Skeletal muscle cell (primary cell): ENCODE data around the gene KIAA1328.

Source experiments
- DNase-seq: peaks from one replicate; pipeline ENCODE4 v3.0.0-alpha.2; 2010; ENCODE audit warnings: low read depth
- H3K4me3 ChIP-seq: 2 replicates; pipeline ENCODE4 v1.5.1; 2011; ENCODE audit warnings: low read depth, mild to moderate bottlenecking, control low read depth, low read length, moderate library complexity

Gene KIAA1328

GRCh38 chr18:37238282-37239108 is 409.6 kb downstream of the KIAA1328 start:
- H3K4me3 ChIP-seq = no peak overlapping the region
- DNase-seq = no peak

DNA sequence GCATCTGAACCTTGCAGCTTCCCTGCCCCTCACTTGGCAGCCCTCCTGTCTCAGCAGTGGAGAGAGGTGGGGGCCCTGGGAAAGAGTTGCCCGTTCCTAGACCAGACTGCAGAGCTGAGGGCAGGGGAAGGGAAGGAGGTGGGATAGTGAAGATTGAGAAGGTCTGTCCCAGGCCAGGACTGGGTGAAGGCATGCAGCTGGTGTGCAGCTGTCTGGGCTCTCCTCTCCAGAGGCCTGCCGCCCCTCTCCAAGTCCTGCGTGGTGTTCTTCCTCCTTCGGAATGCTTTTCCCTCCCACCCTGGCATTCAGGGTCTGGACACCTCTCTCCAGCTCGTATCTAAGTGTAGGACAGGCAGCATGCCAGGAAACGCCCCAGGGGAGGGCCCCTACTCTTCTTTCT is 413.2 kb downstream of the KIAA1328 start:
- no peak overlapping the region for H3K4me3 ChIP-seq
- DNase-seq = no peak

GRCh38 chr18:37242826-37243560 is 414.1 kb downstream of the KIAA1328 start:
- DNase-seq = no peak
- no peak overlapping the region for H3K4me3 ChIP-seq

- DNase-seq = no peak
- peak overlapping the region; percentile 5 for H3K4me3 ChIP-seq
Measured at GRCh38 chr18:37243741-37244140, 414.8 kb downstream of the KIAA1328 start.

GRCh38 chr18:37244618-37245017 is 415.7 kb downstream of the KIAA1328 start:
- no peak for DNase-seq

DNA sequence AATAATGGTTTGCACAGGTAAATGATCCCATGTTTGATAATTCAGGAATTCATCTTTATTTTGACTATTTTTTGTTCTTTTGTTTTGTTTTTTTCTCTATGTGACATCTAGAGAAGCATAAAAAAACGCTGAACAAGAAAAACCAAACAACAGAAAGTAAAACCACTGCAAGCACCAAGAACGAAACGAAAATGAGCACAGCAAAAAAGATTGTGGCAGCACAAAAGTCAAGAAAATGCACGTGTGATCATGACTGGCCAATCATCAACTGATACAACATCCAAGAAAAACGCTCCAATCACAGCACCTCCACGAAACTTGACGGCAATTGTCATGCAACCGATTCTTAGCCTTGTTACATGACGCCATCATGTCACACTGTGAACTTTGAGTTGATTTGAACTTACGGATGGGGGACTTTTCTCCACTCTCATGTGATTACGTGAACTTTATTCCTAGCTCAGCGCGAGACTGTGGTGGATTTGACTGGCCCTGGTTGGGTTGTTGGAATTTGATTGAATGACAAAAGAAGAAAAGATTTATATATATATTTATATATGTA is 417.9 kb downstream of the KIAA1328 start:
- no peak for DNase-seq
- no peak overlapping the region for H3K4me3 ChIP-seq

More at GRCh38 chr18:37244618-37245017, 415.7 kb downstream of the KIAA1328 start:
- H3K4me3 ChIP-seq = no peak overlapping the region

GRCh38 chr18:37247497-37248161 is 418.7 kb downstream of the KIAA1328 start:
- no peak for DNase-seq
- H3K4me3 ChIP-seq = no peak overlapping the region

DNA sequence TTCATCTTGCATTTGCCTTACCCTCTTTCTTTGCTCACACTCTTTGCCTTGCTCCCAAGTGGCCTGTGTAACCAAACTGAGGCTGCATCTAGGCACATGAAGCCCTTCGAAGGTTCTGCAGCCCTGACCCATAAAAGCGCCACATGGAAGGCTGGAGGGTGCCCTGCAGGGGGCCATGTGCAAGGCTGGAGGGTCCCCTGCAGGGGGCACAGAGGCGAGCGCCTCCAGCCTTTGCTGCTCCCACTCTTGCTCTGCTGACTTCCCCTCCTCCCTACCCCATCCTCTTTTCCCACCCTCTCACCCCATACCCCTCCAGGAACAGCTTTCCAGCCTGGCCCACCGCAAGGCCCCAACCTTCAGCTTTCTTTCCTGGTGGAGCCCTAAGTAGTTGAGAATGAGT is 419.4 kb downstream of the KIAA1328 start:
- no peak overlapping the region for H3K4me3 ChIP-seq
- DNase-seq = no peak

GRCh38 chr18:37249171-37249886 is 420.4 kb downstream of the KIAA1328 start:
- DNase-seq = no peak
- no peak overlapping the region for H3K4me3 ChIP-seq

GRCh38 chr18:37249895-37250618 is 421.1 kb downstream of the KIAA1328 start:
- no peak overlapping the region for H3K4me3 ChIP-seq
- no peak for DNase-seq

DNA sequence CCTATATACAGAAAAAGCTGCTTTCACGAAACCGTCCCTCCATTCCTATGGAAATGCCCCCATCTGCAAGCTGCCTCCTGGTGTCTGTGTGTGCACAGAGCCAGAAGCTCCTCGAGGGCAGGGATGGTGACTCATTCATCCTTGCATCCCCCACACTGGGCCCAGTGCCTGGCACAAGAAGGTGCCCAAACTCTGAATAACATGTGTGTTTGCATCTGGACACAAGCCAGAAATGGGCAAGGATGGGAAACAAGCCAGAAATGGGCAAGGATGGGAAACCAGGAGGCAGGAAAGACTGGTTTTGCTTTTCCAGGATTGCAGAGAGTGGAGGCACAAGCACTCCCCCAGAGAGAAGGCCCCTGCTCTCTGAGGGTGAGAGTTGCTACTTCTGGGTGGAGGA is 422.8 kb downstream of the KIAA1328 start:
- no peak for DNase-seq
- no peak overlapping the region for H3K4me3 ChIP-seq

GRCh38 chr18:37252342-37252741 is 423.4 kb downstream of the KIAA1328 start:
- no peak for DNase-seq
- no peak overlapping the region for H3K4me3 ChIP-seq

GRCh38 chr18:37252854-37253393 is 424.0 kb downstream of the KIAA1328 start:
- H3K4me3 ChIP-seq = no peak overlapping the region
- DNase-seq = no peak

DNA sequence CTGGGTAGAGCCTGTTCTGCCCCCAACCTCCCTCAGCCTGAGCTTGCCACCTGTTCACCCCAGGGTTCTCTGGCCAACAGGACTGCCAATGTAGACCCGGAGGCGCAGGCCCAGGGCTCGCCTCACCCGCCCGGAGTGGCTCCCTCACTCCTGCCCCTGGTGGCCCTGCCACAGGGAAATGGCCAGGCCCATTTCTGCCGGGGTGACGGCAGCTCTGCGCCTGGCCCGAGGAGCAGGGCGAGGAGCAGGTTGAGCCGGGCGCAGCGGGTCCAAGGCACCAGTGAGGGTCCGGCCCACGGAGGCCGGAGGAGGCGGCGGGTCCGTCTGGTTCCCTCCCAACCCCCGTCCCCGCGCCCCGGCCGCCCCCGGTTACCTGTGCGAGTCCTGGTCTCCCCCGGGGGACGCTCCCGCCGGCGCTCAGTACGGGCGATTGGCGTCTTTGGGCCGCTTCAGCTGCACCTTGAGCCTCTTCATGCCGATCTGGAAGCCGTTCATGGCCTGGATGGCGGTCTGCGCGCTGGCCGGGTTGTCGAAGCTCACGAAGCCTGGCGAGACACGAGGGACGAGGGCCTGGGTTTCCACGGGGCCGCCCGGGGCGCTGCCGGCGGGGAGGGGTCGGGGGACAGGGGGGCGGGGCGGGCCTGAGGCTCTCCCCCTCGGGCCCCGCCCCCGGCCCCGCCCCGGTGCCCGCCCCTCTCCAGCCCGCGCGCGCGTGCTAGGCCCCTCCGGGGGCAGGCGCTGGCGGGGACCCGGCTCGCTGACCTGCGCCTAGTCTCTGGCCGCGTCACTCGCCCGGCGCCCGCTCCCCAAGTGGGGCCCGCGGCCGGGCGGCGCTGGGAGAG is 424.7 kb downstream of the KIAA1328 start:
- no peak for DNase-seq
- peak overlapping the region; percentile 37 for H3K4me3 ChIP-seq

- DNase-seq = no peak
- H3K4me3 ChIP-seq = peak overlapping the region; percentile 34
Measured at GRCh38 chr18:37254236-37254754, 425.4 kb downstream of the KIAA1328 start.

GRCh38 chr18:37254973-37255372 is 426.0 kb downstream of the KIAA1328 start:
- no peak overlapping the region for H3K4me3 ChIP-seq

DNA sequence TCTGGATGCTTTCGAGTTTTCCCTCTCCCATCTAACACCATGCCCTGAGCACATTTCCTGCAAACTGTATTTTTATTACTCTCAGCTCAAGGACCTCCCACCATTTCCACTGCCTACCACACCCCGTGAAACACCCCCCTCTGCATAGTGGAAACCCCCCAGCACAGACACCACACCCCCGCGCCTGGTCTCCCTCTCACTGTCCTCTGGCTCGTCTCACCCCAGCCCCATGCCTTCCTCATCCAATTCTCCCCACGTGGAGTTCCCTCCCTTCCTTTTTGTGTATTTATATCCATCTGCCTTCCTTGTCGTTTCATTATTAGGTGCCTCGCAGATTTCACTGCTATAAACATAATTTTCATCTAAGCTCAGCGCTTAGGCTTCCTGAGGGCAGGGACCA is 429.2 kb downstream of the KIAA1328 start:
- DNase-seq = no peak
- H3K4me3 ChIP-seq = no peak overlapping the region

More at GRCh38 chr18:37254973-37255372, 426.0 kb downstream of the KIAA1328 start:
- DNase-seq = no peak
